ENCODE results near the gene DGAT2. TPM values are rescaled to one million over a fixed set of nuclear protein-coding genes. Genes with fewer than 3 reads are reported as not detected.

DGAT2 gene, protein sequence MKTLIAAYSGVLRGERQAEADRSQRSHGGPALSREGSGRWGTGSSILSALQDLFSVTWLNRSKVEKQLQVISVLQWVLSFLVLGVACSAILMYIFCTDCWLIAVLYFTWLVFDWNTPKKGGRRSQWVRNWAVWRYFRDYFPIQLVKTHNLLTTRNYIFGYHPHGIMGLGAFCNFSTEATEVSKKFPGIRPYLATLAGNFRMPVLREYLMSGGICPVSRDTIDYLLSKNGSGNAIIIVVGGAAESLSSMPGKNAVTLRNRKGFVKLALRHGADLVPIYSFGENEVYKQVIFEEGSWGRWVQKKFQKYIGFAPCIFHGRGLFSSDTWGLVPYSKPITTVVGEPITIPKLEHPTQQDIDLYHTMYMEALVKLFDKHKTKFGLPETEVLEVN
- total RNA-seq, result 0.32 and 0.43 TPM in 2 replicates

DNA sequence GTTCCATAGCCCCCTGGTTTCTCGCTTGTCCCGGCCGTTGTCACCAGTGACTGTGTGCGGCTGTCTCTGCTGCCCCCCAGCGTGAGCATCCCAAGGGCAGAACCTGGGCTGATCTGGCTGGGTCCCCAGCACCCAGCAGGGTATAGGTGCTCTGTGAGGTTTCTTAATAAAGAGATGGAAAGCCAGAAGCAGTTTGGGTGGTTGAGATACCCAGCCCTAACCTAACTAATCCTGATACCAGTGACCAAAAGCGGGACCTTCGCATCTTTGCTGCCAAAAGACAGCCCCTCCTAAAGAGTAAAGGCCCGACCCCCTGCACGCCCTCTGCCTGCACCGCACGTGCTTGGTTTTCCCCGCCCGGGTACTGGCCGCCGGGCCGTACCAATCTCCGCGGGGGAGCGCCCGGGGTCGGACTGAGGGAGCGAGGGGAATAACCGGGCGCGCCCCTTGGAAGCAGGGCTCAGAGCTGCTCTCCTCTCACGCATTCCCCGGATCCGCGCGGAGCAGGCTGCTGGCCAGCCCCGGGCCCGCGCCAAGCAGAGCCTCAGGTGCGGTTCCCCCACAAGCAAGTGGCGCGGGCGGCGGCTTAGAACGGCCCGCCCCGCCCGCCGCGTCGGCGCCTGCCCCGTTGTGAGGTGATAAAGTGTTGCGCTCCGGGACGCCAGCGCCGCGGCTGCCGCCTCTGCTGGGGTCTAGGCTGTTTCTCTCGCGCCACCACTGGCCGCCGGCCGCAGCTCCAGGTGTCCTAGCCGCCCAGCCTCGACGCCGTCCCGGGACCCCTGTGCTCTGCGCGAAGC lies at the start of gene DGAT2:
Gene DGAT2, plus strand, starts transcription at position 667 of the 797 bp plus-strand sequence. CDS start 214 bp downstream, outside the sequence.
- TF ChIP-seq, protein P1, sequence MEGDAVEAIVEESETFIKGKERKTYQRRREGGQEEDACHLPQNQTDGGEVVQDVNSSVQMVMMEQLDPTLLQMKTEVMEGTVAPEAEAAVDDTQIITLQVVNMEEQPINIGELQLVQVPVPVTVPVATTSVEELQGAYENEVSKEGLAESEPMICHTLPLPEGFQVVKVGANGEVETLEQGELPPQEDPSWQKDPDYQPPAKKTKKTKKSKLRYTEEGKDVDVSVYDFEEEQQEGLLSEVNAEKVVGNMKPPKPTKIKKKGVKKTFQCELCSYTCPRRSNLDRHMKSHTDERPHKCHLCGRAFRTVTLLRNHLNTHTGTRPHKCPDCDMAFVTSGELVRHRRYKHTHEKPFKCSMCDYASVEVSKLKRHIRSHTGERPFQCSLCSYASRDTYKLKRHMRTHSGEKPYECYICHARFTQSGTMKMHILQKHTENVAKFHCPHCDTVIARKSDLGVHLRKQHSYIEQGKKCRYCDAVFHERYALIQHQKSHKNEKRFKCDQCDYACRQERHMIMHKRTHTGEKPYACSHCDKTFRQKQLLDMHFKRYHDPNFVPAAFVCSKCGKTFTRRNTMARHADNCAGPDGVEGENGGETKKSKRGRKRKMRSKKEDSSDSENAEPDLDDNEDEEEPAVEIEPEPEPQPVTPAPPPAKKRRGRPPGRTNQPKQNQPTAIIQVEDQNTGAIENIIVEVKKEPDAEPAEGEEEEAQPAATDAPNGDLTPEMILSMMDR (IDR thresholded peaks at IDR 0.05; ENCODE audit: insufficient read depth, low read depth, low read length), result no peak
- peak within 1 kb of the TSS; percentile 54 for H3K4me3 ChIP-seq (ENCODE audit: low read depth, low read length)
- DNase-seq (ENCODE audit: low read depth), result peak; percentile 56

DNA sequence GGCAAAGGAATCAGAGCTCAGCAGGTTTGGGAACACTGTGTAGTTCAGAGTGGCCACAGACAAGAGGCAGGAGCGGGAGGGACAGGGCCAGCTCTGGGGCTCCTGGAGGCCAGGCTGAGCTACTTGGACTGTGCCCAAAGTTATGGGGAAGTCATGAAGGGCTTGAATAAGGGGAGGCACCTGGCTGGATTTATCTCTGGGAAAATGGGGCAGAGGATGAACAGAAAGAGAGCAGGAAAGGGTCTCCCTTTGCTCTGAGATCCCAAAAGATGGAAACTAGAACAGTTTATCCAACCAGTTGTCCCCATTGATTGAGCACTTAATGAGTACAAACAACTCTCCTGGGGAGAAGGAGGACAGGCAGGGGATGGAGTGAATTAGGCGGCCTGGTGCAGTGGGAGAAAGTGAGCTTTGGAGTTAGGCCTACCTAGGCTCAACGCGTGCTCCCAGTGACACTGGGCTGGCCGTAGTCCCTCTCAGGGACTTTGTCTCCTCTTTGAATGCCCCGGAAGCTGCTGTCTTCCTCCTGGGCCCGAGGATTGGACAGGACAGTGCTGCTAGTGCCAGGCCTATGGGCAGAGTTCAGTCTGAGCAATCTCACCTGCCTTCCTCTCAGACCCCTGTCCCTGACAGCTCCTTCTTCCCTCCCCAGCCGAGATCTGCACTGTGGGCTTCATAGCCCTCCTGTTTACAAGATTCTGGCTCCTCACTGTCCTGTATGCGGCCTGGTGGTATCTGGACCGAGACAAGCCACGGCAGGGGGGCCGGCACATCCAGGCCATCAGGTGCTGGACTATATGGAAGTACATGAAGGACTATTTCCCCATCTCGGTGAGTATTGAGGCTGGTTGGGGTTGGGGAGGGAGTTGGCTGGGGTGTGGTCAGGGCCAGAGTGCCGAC lies 49.0 kb upstream of the DGAT2 start:
- H3K4me3 ChIP-seq (ENCODE audit: low read depth, low read length), result no peak overlapping the region
- TF ChIP-seq, protein P1 (IDR thresholded peaks at IDR 0.05; ENCODE audit: insufficient read depth, low read depth, low read length), result no peak
- no peak for DNase-seq (ENCODE audit: low read depth)

DNA sequence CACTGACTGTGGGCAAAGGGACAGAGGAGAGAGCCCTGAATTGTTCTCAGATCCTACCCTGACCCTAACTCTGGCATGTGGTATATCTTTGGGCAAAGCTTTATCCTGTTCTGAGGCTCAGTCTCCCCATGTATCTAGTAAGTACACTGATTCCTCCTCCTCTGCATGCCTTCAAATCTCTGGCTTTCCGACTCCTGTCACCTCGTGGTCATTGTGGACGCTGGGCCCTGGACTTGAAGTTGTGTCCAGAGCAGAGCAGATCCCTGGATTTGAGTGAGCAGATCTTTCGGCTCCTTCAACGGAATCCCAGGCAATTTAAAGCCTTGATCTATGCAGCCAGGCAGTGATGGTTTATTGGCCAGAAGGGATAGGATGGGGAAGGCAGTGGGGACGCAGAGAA lies 47.9 kb upstream of the DGAT2 start:
- TF ChIP-seq, protein P1 (IDR thresholded peaks at IDR 0.05; ENCODE audit: insufficient read depth, low read depth, low read length), result no peak
- no peak for DNase-seq (ENCODE audit: low read depth)
- H3K4me3 ChIP-seq (ENCODE audit: low read depth, low read length), result no peak overlapping the region

DNA sequence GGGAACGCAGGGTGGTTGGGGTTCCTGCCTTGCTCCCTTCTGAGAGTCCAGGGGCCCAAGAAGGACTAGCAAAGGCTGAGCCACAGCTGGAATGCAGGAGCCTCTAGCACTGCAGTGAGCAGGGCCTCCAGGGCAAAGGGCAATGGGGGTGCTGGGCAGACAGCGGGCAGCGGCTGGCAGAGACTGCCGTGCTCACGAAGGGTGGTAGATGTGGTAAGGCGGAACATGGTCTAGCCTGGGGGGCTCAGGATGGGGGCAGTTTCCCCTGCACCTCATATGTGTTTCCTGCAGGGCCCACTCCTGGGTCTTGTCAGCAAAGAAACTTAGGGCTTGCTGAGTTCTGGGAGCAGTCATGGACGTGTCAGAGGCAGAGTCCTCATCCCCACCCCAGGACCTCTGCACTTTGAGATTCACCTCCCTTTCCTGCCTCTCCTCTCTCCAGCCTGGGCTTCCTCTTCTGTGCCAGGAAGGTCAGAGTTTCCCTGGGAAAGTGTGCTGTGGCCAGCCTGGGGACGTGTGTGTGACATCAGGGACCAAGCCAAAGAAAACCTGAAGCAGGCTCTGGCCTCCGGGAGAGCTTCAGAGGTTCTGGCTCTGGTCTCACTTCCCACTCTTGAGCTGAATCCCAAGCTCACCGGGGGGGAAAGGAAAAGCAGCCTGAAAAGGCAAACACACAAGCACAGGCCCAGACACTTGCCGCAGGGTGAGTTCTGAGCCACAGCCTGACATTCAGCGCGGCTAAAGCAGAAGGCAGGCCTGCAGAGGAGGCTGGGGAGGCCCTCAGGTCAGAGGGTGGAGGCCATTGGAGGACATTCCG lies 46.5 kb upstream of the DGAT2 start:
- no peak for DNase-seq (ENCODE audit: low read depth)
- TF ChIP-seq, protein P1 (IDR thresholded peaks at IDR 0.05; ENCODE audit: insufficient read depth, low read depth, low read length), result no peak
- no peak overlapping the region for H3K4me3 ChIP-seq (ENCODE audit: low read depth, low read length)

DNA sequence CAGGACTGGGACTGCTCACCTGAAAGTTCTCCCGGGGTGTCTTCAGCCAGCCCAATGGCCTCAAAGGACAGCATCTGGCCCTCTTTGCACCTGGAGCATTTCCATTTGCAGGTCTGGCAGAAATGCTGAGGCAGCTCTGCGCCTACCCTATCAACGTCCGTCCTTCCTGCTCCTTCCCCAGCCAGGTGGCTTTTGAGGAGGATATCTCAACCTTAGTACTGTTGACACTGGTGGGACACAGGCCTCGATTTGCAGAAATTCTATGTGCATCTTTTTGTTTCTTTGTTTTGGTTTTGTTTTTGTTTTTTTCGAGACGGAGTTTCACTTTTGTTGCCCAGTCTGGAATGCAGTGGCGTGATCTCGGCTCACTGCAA lies 45.9 kb upstream of the DGAT2 start:
- DNase-seq (ENCODE audit: low read depth), result no peak
- TF ChIP-seq, protein P1 (IDR thresholded peaks at IDR 0.05; ENCODE audit: insufficient read depth, low read depth, low read length), result no peak
- H3K4me3 ChIP-seq (ENCODE audit: low read depth, low read length), result no peak overlapping the region
